HG03378 (cell line): ENCODE data around the gene EWSR1.

Experiments used
- ATAC-seq: cut with Tn5 transposase; IDR thresholded peaks from one replicate; pipeline ENCODE4 v1.9.1; 2021; ENCODE audit warnings: mild to moderate bottlenecking, moderate library complexity; ENCODE audit not compliant: unreplicated experiment

EWSR1 gene

GRCh38 chr22:29302681-29303465, 34.8 kb downstream of the EWSR1 start:
- ATAC-seq, result no peak

- ATAC-seq, result no peak
Observed at GRCh38 chr22:29305836-29306174, 37.7 kb downstream of the EWSR1 start.

DNA sequence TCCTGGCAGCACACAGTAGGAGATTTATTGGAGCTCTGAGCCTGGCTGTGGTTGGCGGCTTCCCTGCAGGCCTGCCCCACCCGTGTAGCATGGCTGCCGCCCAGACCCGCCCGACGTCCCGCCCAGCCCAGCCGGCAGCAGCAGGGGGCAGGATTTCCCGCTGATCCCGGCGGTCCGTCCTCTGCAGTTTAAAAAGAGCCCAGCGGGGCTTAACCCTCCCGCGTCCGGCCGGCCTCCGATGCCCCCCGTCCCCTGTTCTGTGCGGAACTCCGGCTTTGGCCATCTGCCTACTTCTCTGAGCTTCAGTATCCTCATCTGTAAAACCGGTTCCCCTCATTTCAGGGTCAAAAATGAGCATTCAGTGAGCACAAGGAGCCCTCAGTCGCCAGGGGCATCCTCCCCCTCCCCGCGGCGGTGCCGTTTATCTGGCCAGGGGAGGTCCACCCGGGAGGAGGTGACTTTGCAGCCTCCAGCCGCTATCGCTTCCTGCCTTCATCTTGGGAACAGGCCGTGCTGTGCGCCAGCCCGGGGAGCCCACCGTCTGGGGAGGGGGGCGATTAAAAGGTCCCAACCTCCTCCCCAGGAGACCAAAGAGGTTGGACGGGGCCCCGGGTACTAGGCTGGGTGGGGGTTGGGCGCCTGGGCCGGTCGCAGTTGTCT, 38.2 kb downstream of the EWSR1 start, which contains the start of gene GAS2L1:
GAS2L1 (plus strand) TSS at position 476 of the 660 bp plus-strand sequence. CDS start 1,456 bp downstream, outside the sequence.
- no peak for ATAC-seq

DNA sequence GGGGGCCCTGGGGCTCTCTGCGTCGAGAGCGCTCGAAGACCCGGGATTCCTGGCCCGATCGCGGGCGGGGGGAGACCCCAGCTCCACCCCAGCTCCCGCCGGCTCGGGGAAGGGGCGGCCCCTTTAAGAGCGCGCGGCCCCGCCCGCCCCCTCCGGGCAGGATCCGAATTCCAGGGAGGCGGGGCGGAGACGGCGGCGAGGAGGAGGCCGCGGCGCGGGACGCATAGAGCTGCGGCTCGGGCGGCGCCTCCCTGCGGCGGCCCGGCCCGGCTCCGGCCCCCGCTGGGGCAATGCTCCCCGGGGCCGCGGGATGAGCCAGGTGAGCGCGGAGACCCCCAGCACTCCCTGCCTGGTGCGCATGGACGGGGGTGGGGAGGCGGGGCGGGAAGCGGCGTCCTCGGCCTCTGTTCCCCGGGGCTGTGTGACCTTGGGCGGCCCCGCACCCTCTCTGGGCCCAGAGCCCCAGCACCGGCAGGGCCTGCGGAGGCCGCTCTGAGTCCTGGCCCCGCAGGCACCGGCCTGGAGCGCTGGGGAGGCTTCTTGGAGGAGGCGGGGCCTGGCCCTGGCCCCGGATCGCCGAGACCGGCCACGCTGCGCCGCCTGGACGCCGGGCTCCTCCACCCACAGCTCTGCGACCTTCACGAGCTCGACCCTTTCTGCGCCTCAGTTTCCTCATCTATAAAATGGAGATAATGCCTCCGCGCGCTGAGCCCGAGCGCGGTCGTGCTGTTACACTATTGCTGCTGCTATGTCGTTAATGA, 38.9 kb downstream of the EWSR1 start:
- no peak for ATAC-seq

DNA sequence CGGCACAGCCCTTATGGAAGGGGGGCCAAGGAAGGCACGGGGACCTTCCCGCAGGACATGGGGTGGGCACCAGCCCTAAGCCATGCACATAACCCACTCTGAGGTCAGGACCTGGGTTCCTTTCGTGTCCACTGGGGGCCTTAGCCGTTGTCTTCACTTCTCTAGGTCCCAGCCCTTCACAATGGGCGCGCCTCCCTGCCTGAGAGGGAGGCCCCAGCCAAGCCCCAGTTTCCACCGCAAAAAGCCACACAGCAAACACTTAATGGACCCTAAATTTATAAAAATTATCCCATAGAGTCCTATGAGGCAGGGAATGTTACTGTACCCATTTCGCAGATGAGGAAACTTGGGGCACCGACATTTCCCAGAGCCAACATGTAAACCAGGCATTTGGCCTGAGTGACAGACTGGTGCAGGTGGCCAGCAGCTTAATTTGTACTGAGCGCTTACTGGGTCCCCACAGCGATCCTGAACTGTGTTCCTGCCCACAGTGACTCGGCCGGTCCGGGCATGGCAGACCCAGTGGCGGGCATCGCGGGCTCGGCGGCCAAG, 39.6 kb downstream of the EWSR1 start:
- no peak for ATAC-seq

DNA sequence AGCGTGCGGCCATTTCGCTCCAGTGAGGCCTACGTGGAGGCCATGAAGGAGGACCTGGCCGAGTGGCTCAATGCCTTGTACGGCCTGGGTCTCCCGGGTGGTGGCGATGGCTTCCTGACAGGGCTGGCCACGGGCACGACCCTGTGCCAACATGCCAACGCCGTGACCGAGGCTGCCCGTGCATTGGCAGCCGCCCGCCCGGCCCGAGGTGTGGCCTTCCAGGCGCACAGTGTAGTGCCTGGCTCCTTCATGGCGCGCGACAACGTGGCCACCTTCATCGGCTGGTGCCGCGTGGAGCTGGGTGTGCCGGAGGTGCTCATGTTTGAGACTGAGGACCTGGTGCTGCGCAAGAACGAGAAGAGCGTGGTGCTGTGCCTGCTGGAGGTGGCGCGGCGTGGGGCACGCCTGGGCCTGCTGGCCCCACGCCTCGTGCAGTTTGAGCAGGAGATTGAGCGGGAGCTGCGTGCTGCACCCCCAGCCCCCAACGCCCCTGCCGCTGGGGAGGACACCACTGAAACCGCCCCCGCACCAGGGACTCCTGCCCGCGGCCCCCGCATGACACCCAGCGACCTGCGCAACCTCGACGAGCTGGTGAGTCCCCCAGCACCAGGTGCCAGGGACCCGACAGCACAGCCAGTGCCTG, 40.2 kb downstream of the EWSR1 start:
- ATAC-seq, result no peak

DNA sequence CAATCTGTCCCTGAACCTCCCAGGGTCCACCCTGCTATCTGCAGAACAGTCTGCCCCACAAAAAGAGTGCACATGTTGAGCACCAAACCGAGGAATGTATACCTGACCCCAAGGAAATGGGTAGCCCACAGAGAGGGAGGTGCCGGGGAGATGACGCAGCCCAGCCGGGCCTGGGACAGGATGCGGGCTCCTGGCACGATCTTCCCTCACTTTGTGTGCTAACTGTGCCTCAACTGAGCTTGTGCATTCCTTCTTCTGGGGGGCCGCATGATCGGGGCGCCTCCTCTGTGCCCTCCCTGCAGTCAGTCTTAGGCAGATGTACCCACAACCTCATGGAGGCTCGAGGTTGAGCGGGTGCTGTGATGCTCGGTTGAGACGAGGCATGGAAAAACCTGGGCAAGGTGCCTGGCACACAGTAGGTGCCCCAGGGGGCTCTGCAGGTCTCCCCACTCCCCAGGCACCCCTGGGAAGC, 40.8 kb downstream of the EWSR1 start:
- no peak for ATAC-seq

- no peak for ATAC-seq
Observed at GRCh38 chr22:29309332-29310064, 41.4 kb downstream of the EWSR1 start.

GRCh38 chr22:29310065-29310862, 42.2 kb downstream of the EWSR1 start:
- no peak for ATAC-seq

GRCh38 chr22:29310863-29311339, 42.8 kb downstream of the EWSR1 start:
- no peak for ATAC-seq

DNA sequence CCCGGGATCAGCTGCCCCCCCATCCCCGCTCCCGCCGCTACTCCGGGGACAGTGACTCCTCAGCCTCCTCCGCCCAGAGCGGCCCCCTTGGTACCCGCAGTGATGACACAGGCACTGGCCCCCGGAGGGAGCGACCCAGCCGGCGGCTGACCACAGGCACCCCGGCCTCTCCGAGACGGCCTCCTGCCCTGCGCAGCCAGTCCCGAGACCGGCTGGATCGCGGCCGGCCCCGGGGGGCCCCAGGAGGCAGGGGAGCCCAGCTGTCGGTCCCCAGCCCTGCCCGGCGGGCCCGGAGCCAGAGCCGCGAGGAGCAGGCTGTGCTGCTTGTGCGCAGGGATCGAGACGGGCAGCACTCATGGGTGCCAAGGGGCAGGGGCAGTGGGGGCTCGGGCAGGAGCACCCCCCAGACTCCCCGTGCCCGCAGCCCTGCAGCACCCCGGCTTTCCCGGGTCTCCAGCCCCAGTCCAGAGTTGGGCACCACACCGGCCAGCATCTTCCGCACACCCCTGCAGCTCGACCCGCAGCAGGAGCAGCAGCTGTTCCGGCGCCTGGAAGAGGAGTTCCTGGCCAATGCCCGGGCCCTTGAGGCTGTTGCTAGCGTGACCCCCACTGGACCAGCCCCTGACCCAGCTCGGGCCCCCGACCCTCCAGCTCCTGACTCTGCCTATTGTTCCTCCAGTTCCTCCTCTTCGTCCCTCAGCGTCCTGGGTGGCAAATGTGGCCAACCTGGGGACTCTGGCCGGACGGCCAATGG, 43.6 kb downstream of the EWSR1 start:
- no peak for ATAC-seq

- no peak for ATAC-seq
Observed at GRCh38 chr22:29312218-29313125, 44.4 kb downstream of the EWSR1 start.

- ATAC-seq, result no peak
Observed at GRCh38 chr22:29313126-29313575, 45.1 kb downstream of the EWSR1 start.

GRCh38 chr22:29313576-29314466, 45.8 kb downstream of the EWSR1 start:
- no peak for ATAC-seq

DNA sequence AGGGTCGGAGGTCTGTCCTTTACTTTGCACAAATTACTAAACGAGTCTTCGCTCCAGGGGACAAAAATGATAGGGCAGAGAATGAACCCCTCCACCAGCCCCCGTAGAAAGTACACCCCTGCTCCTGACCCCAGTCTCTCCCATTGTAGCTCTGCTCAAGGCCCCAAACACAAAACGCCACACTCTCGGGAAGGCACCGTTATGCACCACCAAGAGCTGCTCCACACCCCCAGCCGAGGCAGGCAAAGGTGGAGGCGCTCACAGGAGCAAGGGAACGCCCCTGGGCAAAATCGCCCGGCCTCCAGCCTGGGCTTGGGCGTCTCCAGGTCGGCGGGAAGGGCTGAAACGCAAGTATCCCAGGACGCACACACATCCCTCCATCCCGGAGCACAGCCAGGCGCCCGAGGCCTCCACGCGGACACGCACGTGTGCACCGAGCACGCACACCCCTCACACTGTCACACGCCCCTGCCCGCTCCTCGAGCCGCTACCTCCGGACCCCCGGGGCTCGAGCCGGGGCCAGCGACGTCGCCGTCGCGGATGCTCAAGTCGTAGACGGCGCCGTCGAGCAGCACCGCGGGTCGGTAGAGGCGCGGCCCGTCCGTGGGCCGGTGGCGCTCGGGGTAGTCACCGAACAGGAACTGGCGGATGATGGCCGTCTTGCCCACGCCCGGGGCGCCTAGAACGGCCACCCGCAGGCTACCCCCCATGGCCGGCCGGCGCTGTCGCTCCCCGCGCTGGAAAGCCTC, 46.6 kb downstream of the EWSR1 start:
- ATAC-seq, result no peak
